ENCODE measurements around the gene APOA4.

- no peak for TF ChIP-seq POLR2A (IDR thresholded peaks at IDR 0.05)
- TF ChIP-seq, protein P1, sequence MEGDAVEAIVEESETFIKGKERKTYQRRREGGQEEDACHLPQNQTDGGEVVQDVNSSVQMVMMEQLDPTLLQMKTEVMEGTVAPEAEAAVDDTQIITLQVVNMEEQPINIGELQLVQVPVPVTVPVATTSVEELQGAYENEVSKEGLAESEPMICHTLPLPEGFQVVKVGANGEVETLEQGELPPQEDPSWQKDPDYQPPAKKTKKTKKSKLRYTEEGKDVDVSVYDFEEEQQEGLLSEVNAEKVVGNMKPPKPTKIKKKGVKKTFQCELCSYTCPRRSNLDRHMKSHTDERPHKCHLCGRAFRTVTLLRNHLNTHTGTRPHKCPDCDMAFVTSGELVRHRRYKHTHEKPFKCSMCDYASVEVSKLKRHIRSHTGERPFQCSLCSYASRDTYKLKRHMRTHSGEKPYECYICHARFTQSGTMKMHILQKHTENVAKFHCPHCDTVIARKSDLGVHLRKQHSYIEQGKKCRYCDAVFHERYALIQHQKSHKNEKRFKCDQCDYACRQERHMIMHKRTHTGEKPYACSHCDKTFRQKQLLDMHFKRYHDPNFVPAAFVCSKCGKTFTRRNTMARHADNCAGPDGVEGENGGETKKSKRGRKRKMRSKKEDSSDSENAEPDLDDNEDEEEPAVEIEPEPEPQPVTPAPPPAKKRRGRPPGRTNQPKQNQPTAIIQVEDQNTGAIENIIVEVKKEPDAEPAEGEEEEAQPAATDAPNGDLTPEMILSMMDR (IDR thresholded peaks at IDR 0.05): no peak
These were observed 34.1 kb downstream of the APOA4 start for GRCh38 chr11:116788975-116789374.

Measured in lower leg skin (tissue), 3 donors.